SU-DHL-6 (cell line): ENCODE results near the gene CYTH4.

Experiments
- EZH2phosphoT487 ChIP-seq: fragments of 200-600 bp; sonication (generic), shearing (Covaris generic); conservative IDR thresholded peaks from 2 replicates; pipeline ENCODE4 v1.6.1; 2018; ENCODE audit warnings: mild to moderate bottlenecking, antibody characterized with exemption, low read length, moderate library complexity, mixed read lengths
- TF ChIP-seq, protein P1 (sequence below): fragments of 200-600 bp; sonication (generic); IDR thresholded peaks from one replicate; pipeline ENCODE4 v1.5.1; 2017; ENCODE audit warnings: antibody characterized with exemption, mild to moderate bottlenecking, low read length, moderate library complexity; ENCODE audit not compliant: insufficient read depth, poor library complexity, severe bottlenecking

DNA sequence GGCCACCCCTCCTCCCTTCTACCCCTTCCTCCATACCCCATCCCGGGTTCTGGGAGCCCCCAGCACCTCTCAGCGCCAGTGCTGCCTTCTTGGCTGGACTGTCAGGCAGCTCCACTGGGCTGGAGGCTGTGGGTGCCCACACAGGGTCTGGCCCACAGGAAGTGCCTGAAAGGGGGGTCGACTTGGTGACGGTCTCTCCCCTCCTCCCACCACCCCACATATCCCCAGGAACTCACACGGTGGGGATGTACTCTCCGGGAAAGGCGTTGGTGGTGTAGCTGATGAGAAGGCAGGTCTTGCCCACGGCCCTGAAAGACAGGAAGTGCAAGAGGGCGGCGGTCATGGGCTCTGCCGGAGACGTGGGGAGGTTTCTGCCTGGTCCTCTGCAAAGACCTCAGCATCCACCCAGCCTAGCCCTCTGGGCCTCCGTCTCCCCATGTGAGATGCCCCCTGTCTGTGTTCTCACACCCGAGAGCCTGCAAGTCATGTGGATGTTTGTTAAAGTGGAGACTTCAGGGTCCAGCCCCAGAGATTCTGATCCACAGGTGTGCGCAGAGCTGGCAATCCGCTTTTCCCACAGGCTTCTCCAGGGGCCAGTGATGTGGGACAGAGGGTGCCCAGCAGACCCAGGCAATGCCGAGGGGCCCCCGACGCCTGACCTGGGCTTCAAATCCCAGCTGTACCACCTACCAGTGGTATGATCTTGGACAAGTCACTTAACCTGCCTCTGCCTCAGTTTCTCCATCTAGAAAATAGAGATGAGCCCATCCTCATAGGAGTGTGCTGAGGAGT is 40.8 kb upstream of the CYTH4 start:
- TF ChIP-seq, protein P1, sequence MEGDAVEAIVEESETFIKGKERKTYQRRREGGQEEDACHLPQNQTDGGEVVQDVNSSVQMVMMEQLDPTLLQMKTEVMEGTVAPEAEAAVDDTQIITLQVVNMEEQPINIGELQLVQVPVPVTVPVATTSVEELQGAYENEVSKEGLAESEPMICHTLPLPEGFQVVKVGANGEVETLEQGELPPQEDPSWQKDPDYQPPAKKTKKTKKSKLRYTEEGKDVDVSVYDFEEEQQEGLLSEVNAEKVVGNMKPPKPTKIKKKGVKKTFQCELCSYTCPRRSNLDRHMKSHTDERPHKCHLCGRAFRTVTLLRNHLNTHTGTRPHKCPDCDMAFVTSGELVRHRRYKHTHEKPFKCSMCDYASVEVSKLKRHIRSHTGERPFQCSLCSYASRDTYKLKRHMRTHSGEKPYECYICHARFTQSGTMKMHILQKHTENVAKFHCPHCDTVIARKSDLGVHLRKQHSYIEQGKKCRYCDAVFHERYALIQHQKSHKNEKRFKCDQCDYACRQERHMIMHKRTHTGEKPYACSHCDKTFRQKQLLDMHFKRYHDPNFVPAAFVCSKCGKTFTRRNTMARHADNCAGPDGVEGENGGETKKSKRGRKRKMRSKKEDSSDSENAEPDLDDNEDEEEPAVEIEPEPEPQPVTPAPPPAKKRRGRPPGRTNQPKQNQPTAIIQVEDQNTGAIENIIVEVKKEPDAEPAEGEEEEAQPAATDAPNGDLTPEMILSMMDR = no peak
- TF ChIP-seq EZH2phosphoT487 = no peak
